ENCODE results near the gene GCK.

DNA sequence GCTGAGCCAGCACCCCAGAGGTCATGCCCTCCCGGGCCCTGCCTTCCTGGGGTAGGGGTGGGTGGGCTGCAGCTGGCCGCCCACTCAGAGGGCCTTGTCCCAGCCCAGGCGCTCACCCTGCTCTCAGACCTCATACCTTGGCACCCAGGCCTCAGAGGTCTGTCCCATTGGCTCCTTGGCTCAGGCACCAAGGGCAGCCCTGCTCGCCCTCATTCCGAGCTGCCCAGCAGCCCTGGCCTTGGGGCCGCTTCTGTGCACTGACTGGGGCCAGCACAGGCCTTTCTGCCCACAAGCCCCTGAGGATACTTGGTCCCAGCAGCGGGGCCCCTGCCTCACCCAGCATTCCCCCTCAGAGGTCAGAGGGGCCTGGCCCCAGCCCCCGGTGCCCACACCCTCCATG is 45.8 kb upstream of the GCK start:
- TF ChIP-seq POLR2A (IDR thresholded peaks at IDR 0.05) = no peak
- TF ChIP-seq, protein P1, sequence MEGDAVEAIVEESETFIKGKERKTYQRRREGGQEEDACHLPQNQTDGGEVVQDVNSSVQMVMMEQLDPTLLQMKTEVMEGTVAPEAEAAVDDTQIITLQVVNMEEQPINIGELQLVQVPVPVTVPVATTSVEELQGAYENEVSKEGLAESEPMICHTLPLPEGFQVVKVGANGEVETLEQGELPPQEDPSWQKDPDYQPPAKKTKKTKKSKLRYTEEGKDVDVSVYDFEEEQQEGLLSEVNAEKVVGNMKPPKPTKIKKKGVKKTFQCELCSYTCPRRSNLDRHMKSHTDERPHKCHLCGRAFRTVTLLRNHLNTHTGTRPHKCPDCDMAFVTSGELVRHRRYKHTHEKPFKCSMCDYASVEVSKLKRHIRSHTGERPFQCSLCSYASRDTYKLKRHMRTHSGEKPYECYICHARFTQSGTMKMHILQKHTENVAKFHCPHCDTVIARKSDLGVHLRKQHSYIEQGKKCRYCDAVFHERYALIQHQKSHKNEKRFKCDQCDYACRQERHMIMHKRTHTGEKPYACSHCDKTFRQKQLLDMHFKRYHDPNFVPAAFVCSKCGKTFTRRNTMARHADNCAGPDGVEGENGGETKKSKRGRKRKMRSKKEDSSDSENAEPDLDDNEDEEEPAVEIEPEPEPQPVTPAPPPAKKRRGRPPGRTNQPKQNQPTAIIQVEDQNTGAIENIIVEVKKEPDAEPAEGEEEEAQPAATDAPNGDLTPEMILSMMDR (IDR thresholded peaks at IDR 0.05) = no peak

Data from Peyer's patch (tissue), 4 donors.